ENCODE data around the gene SNX6.
"Not testable (repeated sequence)": the region's sequence is repeated elsewhere in the genome, so short reads cannot be mapped to it uniquely, and the experiment has no call there.

Gene SNX6

GRCh38 chr14:34629657-34630529 is at the start of gene SNX6:
TSS of gene SNX6 (minus strand) at chr14:34630148. CDS start at chr14:34630116, 32 bp downstream.
- in situ Hi-C loops (cut with HindIII; ENCODE audit: low pct_ligation_motif_present, low pct_unique_long_range_greater_than_20kb, low sequenced_read_pairs), result no loop called here
- DNase-seq, result peak; percentile 71

- DNase-seq, result no peak
- in situ Hi-C loops (cut with HindIII; ENCODE audit: low pct_ligation_motif_present, low pct_unique_long_range_greater_than_20kb, low sequenced_read_pairs), result no loop called here
Measured at GRCh38 chr14:34678735-34679134, 48.8 kb upstream of the SNX6 start.

DNA sequence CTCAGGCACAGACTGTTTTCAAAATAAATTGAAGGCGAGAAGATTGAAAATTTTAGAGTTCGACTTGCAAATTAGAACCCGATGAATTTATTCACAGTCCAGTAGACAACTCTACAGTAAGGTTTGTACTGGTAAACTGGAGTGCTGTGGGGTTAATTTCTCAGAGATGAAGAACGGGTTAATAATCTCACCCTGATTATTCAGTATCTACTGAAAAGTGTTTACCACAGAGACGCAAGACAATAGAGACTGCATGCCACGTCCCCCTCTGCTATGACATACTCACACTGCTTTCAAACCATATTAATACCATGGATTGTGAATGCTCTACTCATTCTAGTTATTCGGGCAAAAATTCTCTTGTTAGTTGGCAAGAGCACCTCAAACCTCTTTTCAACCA is 48.4 kb upstream of the SNX6 start:
- in situ Hi-C loops (cut with HindIII; ENCODE audit: low pct_ligation_motif_present, low pct_unique_long_range_greater_than_20kb, low sequenced_read_pairs), result no loop called here
- DNase-seq, result no peak

DNA sequence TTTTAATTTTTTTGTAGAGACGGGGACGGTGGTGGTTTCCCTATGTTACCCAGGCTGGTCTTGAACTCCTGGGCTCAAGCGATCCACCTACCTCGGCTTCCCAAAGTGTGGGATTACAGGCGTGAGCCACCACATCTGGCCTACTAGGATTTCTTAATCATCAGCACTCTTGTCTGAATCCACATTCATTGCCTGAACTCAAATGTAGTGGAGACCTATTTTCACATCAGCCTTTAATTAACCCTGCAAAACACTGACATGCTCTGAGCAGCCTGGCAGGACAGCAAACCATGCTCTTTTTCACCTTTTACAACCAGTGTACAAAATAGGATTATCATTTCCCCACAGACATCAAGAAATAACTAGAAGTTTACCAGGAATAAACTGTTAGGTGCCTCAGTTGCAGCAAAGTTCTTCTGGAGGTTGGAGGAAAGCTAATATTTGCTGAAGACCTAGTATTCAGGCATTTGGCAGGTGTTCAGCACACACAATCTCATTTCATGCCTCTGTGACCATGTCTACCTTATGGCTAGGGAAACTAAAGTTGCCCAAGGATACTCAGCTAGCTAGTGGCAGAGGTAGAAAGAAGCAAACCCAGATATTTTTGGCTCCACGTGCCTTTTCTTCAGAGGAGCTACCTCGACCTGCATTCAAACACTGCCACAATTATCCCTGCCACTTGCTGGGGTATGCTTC is 46.7 kb upstream of the SNX6 start:
- in situ Hi-C loops (cut with HindIII; ENCODE audit: low pct_ligation_motif_present, low pct_unique_long_range_greater_than_20kb, low sequenced_read_pairs), result no loop called here

DNA sequence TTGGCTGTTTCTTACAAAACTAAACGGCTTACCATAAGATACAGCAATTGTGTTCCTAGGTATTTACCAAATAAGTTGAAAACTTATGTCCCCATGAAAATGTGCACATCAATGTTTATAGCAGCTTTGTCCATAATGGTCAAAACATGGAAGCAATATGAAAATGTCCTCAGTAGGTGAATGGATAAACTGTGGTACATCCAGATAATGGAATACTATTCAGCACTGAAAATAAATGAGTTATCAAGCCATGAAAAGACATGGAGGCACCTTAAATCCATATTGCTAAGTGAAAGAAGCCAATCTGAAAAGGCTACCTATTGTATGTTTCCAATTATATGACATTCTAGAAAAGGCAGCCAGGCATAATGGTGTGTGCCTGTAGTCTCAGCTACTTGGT is 43.8 kb upstream of the SNX6 start:
- DNase-seq, result no peak
- in situ Hi-C loops (cut with HindIII; ENCODE audit: low pct_ligation_motif_present, low pct_unique_long_range_greater_than_20kb, low sequenced_read_pairs), result no loop called here

More for the DNA sequence above, 46.7 kb upstream of the SNX6 start:
- no peak for DNase-seq

- in situ Hi-C loops (cut with HindIII; ENCODE audit: low pct_ligation_motif_present, low pct_unique_long_range_greater_than_20kb, low sequenced_read_pairs), result no loop called here
- no peak for DNase-seq
Measured at GRCh38 chr14:34671716-34672115, 41.8 kb upstream of the SNX6 start.

DNA sequence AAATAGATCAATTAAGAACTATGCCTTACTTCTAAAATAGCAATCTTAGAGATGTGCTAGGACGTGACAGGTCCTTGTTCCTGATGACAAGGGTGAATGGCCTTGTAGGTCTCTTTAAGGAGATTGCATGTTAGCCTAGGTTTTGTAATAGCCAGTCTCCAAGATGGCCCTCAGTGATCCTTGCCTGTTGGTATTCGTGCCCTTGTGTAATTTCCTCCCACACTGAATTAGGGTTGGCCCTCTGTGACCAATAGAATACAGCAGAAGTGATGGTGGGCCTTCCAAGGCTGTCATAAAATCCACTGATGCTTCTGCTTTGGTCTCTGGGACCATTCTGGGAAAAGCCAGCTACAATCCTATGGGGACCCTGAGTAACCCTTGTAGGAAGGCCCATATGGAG is 38.2 kb upstream of the SNX6 start:
- in situ Hi-C loops (cut with HindIII; ENCODE audit: low pct_ligation_motif_present, low pct_unique_long_range_greater_than_20kb, low sequenced_read_pairs), result no loop called here
- no peak for DNase-seq

DNA sequence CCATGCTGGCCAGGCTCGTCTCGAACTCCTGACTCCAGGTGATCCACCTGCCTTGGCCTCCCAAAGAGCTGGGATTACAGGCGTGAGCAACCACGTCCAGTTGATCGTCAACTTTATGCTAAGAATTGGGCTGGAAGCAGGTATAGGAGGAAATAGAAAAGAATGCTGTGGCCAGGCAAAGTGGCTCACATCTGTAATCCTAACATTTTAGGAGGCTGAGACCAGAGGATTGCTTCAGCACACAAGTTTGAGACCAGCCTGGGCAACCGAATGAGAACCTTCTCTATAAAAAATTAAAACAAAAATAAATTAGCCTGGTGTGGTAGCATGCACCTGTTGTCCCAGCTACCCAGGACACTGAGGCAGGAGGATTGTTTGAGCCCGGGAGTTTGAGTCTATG is 37.1 kb upstream of the SNX6 start:
- in situ Hi-C loops (cut with HindIII; ENCODE audit: low pct_ligation_motif_present, low pct_unique_long_range_greater_than_20kb, low sequenced_read_pairs), result no loop called here
- no peak for DNase-seq

DNA sequence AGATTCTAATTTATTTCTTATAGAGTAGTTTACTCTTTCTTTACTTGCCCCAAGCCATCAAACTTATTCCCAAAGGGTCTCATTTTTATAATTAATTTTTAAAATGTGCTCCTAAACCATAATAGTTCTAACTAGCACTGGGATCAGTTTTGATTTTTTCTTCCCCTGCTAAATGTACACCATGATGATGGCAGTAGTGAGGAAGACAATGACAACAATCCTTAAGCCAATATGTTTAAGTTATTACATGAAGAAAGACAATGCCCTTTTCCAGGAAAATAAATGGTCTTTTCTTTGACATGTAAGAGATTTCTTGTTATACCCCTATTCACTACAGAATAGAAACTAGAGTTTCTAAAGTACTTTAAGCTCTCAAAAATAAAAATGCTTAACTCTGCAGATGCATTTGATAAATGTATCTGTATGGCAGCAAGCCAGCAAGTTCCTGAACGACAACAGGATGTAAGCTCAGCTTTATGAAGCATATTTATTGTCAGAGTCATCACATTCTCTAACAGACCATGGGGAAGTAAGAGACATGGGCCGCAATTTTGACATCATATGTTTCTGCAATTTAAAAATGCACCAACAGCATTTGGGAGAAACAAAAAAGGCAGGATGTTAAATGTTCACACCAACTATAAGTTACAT is 36.0 kb upstream of the SNX6 start:
- DNase-seq, result peak; percentile 77

GRCh38 chr14:34662561-34663088 is 32.7 kb upstream of the SNX6 start:
- in situ Hi-C loops (cut with HindIII; ENCODE audit: low pct_ligation_motif_present, low pct_unique_long_range_greater_than_20kb, low sequenced_read_pairs), result no loop called here
- no peak for DNase-seq

More for the DNA sequence above, 36.0 kb upstream of the SNX6 start:
- in situ Hi-C loops (cut with HindIII; ENCODE audit: low pct_ligation_motif_present, low pct_unique_long_range_greater_than_20kb, low sequenced_read_pairs), result no loop called here

DNA sequence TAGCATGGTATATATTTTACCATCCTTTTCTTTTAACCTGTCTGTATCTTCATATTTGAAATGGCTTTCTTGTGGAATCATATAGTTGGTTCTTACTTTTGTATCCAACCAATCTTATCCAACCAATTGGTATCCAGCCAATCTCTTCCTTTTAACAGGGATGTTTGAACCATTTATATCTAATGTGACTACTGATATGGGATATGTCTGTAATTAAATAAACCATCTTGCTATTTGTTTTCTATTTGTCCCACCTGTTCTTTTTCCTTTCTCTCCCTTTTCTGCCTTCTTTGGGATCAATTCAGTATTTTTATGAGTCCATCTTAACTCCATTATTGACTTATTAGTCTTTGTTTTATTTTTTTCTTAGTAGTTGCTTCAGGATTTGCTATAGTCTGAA is 30.8 kb upstream of the SNX6 start:
- in situ Hi-C loops (cut with HindIII; ENCODE audit: low pct_ligation_motif_present, low pct_unique_long_range_greater_than_20kb, low sequenced_read_pairs), result no loop called here
- DNase-seq, result no peak

DNA sequence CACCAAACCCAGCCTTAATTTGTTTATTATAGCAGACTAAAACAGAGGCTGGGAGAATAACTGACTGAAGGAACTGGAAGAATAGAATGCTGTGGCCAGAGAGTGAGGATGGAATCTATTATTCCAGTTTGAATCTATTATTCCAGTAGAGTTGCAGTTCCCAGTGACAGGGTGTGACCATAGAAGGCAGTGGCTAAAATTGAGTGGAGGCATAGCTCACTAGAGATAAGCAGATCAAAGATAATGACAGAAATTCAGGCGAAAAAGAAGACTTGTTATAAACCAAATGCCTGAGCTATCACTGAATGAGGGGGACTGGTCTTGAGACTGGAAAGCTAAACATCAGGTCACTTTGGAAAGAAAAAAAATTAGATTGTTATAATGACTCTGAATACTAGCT is 26.0 kb upstream of the SNX6 start:
- DNase-seq, result no peak
- in situ Hi-C loops (cut with HindIII; ENCODE audit: low pct_ligation_motif_present, low pct_unique_long_range_greater_than_20kb, low sequenced_read_pairs), result no loop called here

DNA sequence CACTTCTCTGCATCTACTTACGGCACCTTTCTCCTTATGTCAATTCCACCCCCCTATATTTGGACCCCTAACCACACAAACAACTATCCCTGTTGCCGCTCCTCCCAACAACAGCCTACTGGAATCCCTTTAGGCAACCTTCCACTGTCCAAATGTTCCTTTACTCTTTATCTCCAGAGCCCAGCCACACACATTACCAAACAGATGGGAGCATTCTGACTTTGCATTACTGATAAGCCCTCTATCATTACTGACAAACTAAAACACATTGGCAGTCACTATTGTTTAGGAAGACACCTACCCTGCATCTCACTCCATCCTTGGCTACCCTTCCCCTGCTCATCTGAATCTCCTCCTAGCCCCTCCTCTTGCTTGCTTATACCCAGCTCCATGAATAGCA is 23.1 kb upstream of the SNX6 start:
- in situ Hi-C loops (cut with HindIII; ENCODE audit: low pct_ligation_motif_present, low pct_unique_long_range_greater_than_20kb, low sequenced_read_pairs); DNase-seq: not testable (repeated sequence)

- in situ Hi-C loops (cut with HindIII; ENCODE audit: low pct_ligation_motif_present, low pct_unique_long_range_greater_than_20kb, low sequenced_read_pairs); DNase-seq: not testable (repeated sequence)
Measured at GRCh38 chr14:34652348-34652747, 22.4 kb upstream of the SNX6 start.

DNA sequence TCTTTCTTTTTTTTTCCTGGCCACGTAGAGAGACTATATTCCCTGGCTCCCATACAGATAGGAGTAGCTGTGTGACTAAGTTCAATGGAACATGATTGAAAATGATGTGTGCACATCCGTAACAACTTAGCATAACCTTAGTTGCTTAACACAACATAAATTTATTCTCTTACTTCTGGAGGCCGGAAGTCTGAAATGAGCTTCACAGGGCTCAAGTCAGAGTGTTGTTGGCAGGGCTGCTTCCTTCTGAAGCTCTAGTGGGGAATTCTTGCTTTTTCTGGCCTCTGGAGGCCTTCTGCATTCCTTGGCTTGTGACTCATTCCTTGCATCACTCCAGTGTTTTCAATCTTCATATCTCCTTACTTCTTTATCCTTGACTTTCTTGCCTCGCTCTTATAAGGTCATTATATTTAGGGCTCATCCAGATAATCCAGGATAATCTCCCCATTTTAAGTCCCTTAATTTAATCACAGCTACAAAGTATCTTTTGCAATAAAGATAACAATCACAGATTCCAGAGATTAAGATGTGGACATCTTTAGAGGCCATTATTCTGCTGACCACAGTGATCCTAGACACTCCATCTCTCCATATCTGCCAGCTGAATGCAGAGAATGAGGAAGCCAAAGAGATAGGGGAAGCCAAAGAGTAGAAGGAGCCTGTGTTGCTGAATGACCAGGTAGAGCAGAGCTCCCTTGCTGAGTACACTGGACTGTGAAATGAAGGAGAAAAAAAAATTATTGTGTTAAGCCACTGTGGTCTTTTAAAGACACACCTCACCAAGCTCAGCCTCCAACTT is 21.0 kb upstream of the SNX6 start:
- in situ Hi-C loops (cut with HindIII; ENCODE audit: low pct_ligation_motif_present, low pct_unique_long_range_greater_than_20kb, low sequenced_read_pairs), result no loop called here
- DNase-seq, result peak; percentile 78

GRCh38 chr14:34650006-34650405 is 20.1 kb upstream of the SNX6 start:
- in situ Hi-C loops (cut with HindIII; ENCODE audit: low pct_ligation_motif_present, low pct_unique_long_range_greater_than_20kb, low sequenced_read_pairs); DNase-seq: not testable (repeated sequence)

DNA sequence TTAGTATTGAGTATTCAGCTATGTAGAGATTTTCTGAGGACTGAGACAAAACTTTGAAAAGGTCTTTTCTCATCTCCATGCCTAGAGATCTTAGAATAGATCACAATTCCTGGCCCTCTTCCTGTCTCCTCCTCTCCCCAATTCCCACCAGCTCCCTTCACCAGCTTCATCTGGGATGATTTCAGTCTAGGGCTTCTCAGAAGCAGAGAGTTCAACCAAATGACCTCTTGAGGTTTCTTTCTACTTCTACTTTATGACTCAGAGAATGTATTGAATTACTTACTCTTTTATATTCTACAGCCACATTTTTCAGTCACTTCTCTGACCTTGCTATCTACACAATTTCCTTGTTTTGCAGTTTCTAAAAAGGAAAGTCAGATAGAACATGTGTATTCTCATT is 19.4 kb upstream of the SNX6 start:
- in situ Hi-C loops (cut with HindIII; ENCODE audit: low pct_ligation_motif_present, low pct_unique_long_range_greater_than_20kb, low sequenced_read_pairs), result no loop called here
- DNase-seq, result peak; percentile 36

DNA sequence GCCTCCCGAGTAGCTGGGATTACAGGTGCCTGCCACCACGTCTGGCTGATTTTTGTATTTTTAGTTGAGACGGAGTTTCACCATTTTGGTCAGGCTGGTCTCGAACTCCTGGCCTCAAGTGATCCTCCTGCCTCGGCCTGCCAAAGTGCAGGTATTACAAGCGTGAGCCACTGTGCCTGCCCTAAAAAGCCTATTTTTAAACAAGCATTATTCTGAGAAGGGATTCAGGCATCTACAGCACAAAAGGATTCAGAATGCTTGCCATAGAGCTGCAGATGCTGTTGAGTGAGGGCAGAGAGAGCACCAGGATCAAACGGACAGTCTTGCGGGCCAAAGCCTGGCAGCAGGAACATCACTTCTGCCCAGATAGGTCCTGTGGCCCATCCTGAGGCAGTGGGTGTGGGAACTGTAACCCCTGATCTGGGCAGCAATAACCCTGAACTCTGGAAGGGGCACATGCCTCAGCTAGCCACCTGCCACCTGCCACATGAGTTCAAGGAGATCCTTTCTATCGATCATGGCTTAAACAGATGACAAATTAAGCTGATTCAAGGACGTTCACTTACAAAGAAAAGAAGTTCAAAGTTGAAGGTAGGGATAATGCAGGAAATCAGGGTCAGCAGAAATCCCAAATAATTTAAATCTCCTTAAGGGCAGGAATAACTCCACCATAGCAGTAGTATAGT is 16.8 kb upstream of the SNX6 start:
- in situ Hi-C loops (cut with HindIII; ENCODE audit: low pct_ligation_motif_present, low pct_unique_long_range_greater_than_20kb, low sequenced_read_pairs), result no loop called here
- DNase-seq, result no peak
